HG02943 (cell line): ENCODE results near the gene TMEM52.
A peak's percentile ranks its signal among the peaks of the same experiment; 100 is the strongest.
"Not testable (repeated sequence)": the region's sequence is repeated elsewhere in the genome, so short reads cannot be mapped to it uniquely, and the experiment has no call there.

ENCODE experiments used
- ATAC-seq: cut with Tn5 transposase; IDR thresholded peaks from one replicate; pipeline ENCODE4 v1.9.1; 2021; ENCODE audit warnings: mild to moderate bottlenecking, low read depth, moderate library complexity; ENCODE audit not compliant: unreplicated experiment

The TMEM52 gene

GRCh38 chr1:1895456-1896336, 23.4 kb downstream of the TMEM52 start:
- no peak for ATAC-seq

- ATAC-seq: no peak
Observed at GRCh38 chr1:1895060-1895418, 24.0 kb downstream of the TMEM52 start.

- ATAC-seq: no peak
Observed at GRCh38 chr1:1894354-1895059, 24.6 kb downstream of the TMEM52 start.

- ATAC-seq: no peak
Observed at GRCh38 chr1:1893997-1894353, 25.1 kb downstream of the TMEM52 start.

- no peak for ATAC-seq
Observed at GRCh38 chr1:1893291-1893985, 25.6 kb downstream of the TMEM52 start.

GRCh38 chr1:1892763-1893120, 26.3 kb downstream of the TMEM52 start:
- no peak for ATAC-seq

- no peak for ATAC-seq
Observed at GRCh38 chr1:1892079-1892762, 26.9 kb downstream of the TMEM52 start.

- ATAC-seq: peak; percentile 12
Observed at GRCh38 chr1:1891349-1892078, 27.6 kb downstream of the TMEM52 start.

GRCh38 chr1:1890506-1891348, 28.4 kb downstream of the TMEM52 start, which contains the start of gene GNB1:
Gene GNB1, minus strand, starts transcription at chr1:1891087. Its CDS starts 65,634 bp downstream, at chr1:1825453.
- peak; percentile 66 for ATAC-seq

- ATAC-seq: peak; percentile 33
Observed at GRCh38 chr1:1889847-1890505, 29.1 kb downstream of the TMEM52 start.

- ATAC-seq: no peak
Observed at GRCh38 chr1:1889090-1889750, 29.9 kb downstream of the TMEM52 start.

GRCh38 chr1:1883890-1884289, 35.2 kb downstream of the TMEM52 start:
- not testable (repeated sequence) for ATAC-seq

- no peak for ATAC-seq
Observed at GRCh38 chr1:1883092-1883873, 35.8 kb downstream of the TMEM52 start.

- no peak for ATAC-seq
Observed at GRCh38 chr1:1881727-1882126, 37.4 kb downstream of the TMEM52 start.

GRCh38 chr1:1880617-1881312, 38.3 kb downstream of the TMEM52 start:
- no peak for ATAC-seq

- ATAC-seq: no peak
Observed at GRCh38 chr1:1879942-1880341, 39.1 kb downstream of the TMEM52 start.
